AG09319 (cell line): ENCODE results near the gene SND1.

Source experiments
- DNase-seq: peaks from one replicate; pipeline ENCODE4 v3.0.0-alpha.2; 2010; ENCODE audit warnings: low read depth; ENCODE audit errors: extremely low read depth
- TF ChIP-seq, protein P1 (sequence below): IDR thresholded peaks from 2 replicates; pipeline ENCODE4 v1.5.1; 2011; ENCODE audit warnings: low read depth, mild to moderate bottlenecking, inconsistent platforms, low read length, moderate library complexity

Gene SND1

DNA sequence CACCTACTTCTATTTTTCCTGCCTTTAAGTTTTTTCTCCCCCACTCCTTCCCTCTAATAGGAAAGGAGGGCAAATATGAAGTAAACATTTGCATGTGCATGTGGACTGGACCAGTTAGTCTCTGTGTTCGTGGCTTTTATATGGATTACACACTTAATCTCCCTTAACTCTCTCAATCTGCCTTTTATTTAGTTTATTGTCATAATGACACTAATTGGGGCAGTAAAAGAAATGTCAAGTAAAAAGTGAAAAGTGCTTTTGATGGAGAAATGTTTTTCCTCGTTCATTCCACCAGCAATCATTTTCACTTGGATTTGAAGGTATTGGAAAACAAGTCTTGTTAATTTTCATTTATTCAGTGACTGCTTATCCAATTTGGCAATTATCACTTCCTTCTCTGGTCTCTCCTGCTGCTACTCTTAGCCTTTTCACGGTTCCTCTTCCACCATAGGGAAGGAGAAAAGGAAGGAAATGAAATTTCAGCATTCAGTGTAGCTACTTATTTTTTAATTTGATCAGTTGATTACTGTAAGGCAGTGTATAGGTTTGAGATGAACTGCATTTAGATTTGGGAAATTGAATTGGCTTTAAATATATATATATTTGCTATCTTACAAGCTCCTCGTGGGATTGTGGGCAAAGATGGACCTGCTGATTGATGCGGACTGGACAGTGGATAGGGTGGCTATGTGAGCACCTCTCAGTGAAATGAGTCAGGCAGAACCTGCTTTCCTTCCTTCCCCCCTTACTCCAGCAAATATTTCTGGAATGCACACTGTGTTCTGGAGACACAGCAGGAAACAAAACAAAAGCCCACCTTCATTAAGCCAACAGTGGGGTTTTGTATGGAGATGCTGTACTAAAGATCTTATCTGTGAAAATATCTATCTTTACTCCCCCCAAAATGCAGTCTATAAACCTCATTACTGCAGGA is 301.7 kb downstream of the SND1 start:
- DNase-seq = no peak
- TF ChIP-seq, protein P1, sequence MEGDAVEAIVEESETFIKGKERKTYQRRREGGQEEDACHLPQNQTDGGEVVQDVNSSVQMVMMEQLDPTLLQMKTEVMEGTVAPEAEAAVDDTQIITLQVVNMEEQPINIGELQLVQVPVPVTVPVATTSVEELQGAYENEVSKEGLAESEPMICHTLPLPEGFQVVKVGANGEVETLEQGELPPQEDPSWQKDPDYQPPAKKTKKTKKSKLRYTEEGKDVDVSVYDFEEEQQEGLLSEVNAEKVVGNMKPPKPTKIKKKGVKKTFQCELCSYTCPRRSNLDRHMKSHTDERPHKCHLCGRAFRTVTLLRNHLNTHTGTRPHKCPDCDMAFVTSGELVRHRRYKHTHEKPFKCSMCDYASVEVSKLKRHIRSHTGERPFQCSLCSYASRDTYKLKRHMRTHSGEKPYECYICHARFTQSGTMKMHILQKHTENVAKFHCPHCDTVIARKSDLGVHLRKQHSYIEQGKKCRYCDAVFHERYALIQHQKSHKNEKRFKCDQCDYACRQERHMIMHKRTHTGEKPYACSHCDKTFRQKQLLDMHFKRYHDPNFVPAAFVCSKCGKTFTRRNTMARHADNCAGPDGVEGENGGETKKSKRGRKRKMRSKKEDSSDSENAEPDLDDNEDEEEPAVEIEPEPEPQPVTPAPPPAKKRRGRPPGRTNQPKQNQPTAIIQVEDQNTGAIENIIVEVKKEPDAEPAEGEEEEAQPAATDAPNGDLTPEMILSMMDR = no peak

GRCh38 chr7:127954357-127954748 is 302.4 kb downstream of the SND1 start:
- TF ChIP-seq, protein P1 = no peak
- no peak for DNase-seq

DNA sequence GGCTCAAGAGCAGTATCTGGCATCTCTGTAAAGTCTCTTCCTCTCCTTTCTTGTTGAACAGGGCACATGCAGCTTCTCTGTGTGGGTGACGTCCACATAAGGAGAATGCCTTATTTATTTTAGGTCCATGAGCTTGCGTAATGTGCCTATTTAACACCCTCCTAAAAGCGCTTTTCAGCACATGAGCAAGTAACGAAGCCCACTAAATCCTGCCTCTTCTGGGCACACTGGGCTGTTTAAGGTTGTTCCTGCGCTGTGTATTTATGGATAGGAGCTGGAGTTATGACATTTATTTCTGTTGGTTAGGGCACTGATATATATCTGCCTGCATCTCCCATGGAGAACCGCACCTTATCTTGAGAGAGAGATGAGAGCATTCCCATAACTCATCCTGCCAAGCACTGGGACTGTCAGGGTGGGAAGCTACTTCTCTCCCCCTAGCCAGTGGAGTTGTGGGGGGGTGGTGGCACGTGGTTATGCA is 303.1 kb downstream of the SND1 start:
- TF ChIP-seq, protein P1 = no peak
- DNase-seq = no peak

DNA sequence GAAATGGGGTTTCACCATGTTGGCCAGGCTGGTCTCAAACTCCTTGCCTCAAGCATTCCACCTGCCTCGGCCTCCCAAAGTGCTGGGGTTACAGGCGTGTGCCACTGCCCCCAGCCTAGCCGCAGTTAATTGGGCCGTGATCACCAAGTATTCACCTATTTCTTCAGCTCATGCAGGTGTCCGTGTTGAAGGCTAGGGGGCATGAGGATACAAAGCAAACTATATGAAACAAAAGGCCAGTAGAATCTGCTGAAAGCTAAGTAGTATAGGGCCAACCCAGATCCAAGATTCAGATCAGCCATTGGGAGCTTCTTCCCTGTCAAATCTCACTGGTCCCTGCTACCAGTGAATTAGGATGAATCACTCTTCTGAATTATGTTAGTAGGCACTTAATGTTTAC is 305.9 kb downstream of the SND1 start:
- TF ChIP-seq, protein P1 = no peak
- no peak for DNase-seq

GRCh38 chr7:127959770-127960169 is 307.8 kb downstream of the SND1 start:
- TF ChIP-seq, protein P1 = no peak
- no peak for DNase-seq

GRCh38 chr7:127961786-127962453 is 309.9 kb downstream of the SND1 start:
- no peak for DNase-seq
- TF ChIP-seq, protein P1 = no peak
